ENCODE data around the gene AFG3L2.

DNA sequence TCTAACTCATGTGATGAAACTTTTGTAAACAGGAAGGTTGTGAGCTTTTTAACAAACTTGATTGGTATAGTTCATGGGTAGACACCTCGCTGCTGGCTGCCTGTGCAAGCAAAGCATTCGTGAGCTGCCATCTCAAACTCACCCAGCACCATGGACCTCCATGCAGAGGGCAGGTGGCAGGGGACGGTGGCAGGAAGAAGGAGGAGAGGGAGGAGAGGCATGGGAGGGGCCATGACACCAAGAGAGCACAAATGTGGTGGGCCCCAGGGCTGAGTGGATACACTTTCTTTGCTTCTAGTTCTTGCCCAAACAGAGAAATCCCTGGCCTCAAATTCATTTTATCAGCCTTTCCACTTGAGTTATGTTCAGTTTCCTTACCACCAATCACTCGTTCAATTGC lies 29.1 kb downstream of the AFG3L2 start:
- TF ChIP-seq, protein P1, sequence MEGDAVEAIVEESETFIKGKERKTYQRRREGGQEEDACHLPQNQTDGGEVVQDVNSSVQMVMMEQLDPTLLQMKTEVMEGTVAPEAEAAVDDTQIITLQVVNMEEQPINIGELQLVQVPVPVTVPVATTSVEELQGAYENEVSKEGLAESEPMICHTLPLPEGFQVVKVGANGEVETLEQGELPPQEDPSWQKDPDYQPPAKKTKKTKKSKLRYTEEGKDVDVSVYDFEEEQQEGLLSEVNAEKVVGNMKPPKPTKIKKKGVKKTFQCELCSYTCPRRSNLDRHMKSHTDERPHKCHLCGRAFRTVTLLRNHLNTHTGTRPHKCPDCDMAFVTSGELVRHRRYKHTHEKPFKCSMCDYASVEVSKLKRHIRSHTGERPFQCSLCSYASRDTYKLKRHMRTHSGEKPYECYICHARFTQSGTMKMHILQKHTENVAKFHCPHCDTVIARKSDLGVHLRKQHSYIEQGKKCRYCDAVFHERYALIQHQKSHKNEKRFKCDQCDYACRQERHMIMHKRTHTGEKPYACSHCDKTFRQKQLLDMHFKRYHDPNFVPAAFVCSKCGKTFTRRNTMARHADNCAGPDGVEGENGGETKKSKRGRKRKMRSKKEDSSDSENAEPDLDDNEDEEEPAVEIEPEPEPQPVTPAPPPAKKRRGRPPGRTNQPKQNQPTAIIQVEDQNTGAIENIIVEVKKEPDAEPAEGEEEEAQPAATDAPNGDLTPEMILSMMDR (IDR thresholded peaks at IDR 0.05; ENCODE audit: low read length), result no peak
- no peak for TF ChIP-seq EZH2 (IDR thresholded peaks at IDR 0.05; ENCODE audit: borderline replicate concordance, low read length)

Measured in OCI-LY1 (cell line).